ENCODE data around the gene CRIM1.
"Not testable (repeated sequence)": the region's sequence is repeated elsewhere in the genome, so short reads cannot be mapped to it uniquely, and the experiment has no call there.

CRIM1 gene

GRCh38 chr2:36352701-36353100 lies 2.9 kb upstream of the CRIM1 start:
- DNase-seq (ENCODE audit: low read depth), result peak; percentile 89

GRCh38 chr2:36354811-36355150 lies 797 bp upstream of the CRIM1 start:
- peak; percentile 32 for DNase-seq (ENCODE audit: low read depth)

DNA sequence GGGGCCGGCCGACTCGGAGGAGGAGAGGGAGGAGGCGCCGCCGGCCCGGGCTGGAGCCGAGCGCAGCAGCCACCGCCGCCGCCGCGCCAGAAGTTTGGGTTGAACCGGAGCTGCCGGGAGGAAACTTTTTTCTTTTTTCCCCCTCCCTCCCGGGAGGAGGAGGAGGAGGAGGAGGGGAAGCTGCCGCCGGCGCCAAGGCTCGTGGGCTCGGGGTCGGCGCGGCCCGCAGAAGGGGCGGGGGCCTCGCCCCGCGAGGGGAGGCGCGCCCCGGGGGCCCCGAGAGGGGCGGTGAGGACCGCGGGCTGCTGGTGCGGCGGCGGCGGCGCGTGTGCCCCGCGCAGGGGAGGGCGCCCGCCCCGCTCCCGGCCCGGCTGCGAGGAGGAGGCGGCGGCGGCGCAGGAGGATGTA lies 316 bp downstream of the CRIM1 start:
- no peak for DNase-seq (ENCODE audit: low read depth)

- DNase-seq (ENCODE audit: low read depth), result no peak
Measured at GRCh38 chr2:36356298-36356989, 866 bp downstream of the CRIM1 start.

DNA sequence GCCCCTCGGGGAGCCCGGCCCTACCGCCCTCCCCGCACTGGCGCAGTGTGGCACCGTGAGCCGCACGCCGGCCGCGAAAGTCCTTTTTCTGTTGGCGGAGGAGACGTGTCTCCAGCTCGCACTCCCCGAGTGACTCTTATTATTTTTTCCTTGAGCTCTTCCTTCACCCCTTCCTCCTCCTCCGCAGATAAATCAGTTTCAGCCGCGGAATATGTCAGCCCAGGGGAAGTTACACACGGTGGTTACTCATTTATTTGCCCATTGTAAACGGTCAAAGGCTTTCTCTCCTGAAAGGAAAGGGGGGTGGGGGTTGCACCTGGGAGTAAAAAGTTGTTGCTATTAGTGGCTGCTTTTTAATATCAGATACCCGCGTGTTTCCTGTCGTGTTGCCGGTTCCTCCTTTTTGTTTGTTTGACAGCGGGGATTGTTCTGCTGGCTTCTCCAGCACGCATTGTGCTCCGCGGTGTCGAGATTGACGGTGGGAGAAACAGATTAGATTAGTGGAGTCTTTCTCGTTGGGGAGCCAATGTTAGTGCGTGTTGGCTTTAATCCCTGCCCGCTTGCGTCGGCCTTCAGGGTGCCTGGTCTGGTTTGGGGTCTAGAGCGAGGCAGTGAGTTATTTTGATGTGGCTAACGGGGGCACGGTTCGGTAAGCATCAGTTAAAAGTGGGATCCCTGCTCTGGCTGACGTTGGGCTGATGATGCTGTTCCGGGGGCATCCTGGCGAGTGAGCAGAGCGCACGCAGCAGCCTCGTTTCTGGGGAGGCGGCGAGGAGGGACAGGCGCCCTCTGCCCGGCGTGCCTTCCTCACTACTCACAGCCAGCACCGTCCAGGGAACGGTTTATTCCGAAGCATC lies 1.6 kb downstream of the CRIM1 start:
- peak; percentile 70 for DNase-seq (ENCODE audit: low read depth)

GRCh38 chr2:36357847-36358659 lies 2.5 kb downstream of the CRIM1 start:
- DNase-seq (ENCODE audit: low read depth), result peak; percentile 82

- no peak for DNase-seq (ENCODE audit: low read depth)
Measured at GRCh38 chr2:36359067-36359466, 3.5 kb downstream of the CRIM1 start.

DNA sequence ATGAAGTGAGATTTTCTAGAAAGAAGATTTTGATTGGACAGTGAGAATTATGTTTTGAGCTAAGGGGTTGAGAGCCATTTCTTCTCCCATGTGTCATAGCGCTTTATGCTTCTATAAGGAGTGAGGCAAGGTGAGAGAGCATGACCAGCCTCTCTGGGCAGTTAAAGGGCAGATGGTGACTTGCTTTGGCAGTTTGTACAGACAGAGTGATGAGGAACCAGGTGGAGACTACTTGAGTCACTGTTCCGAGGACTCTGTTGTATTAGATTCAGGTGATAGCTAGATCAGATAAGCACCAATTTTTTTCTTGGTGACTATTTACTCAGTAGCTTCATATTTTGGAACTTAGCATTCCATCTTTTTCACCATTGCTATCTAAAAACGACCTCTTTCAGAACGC lies 4.5 kb downstream of the CRIM1 start:
- DNase-seq (ENCODE audit: low read depth), result no peak

DNA sequence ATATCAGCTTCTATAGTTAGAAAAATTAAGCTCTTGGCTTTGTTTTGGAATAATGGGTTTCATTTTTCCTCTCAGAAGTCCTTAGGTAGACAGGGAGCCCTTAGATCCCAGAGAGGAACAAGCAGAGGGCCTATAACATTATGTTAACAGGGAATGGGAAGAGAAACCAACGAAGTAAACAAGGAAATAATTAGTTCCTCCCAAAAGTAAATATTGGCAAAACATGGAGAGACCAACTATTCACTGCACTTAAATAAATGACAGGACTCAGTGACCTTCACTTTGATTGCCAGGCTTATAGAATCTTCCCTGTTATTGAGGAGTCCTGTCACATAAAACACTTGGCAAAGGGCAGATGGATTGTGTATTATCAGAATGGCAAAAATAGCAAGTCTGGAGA lies 5.3 kb downstream of the CRIM1 start:
- no peak for DNase-seq (ENCODE audit: low read depth)

DNA sequence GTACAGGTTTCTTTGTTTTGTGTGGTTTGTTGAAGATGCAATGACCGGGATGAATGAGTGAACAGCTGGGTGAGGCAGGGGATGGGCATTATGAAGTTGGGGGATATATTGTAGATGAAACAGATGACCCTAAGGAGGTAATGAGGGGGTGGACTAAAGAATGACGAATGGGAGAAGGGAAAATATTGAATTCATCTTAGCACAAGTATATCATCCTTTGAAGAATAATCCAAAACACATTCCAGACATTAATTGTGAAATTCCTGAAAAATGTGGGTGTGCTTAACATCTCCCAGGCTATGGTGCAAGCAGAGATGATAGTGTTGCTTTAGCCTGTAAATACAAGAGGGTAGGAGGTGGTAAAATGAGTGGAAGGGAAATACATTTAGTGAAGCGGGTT lies 5.8 kb downstream of the CRIM1 start:
- DNase-seq (ENCODE audit: low read depth), result peak; percentile 92

DNA sequence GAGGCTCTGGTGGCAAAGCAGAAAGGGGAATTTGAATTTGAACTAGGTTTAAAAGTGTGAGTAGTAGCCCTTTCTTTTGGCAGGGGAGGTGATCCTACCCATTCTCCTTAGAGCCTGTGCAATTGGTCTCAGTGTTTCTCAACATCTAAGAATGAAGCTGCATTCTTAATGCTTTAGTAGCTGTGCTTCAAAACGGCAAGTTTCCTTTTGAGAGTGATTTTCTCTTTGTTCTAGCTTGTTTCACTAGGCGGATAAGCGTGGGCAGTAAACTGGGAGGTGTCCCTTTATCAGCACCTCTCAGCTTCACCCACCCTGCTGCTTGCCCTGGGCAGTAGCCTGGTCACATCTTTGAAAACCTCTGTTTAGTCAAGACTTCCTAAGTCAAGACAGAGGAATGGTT lies 6.7 kb downstream of the CRIM1 start:
- peak; percentile 91 for DNase-seq (ENCODE audit: low read depth)

DNA sequence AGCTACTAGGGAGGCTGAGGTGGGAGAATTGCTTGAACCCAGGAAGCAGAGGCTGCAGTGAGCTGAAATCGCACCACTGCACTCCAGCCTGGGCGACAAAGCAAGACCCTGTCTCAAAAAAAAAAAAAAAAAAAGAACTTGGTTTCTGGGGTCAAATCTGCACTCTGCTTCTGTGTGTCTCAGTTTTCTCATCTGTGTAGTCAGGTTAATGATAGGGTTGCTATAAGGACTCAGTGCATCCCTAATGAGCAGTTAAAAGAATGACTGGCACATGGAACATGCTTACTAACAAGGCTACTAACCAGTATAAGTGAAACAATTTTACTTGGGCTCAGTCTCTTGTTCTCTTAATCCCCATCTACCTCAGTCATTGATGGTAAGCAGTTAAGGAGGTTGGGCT lies 7.5 kb downstream of the CRIM1 start:
- DNase-seq (ENCODE audit: low read depth), result not testable (repeated sequence)

DNA sequence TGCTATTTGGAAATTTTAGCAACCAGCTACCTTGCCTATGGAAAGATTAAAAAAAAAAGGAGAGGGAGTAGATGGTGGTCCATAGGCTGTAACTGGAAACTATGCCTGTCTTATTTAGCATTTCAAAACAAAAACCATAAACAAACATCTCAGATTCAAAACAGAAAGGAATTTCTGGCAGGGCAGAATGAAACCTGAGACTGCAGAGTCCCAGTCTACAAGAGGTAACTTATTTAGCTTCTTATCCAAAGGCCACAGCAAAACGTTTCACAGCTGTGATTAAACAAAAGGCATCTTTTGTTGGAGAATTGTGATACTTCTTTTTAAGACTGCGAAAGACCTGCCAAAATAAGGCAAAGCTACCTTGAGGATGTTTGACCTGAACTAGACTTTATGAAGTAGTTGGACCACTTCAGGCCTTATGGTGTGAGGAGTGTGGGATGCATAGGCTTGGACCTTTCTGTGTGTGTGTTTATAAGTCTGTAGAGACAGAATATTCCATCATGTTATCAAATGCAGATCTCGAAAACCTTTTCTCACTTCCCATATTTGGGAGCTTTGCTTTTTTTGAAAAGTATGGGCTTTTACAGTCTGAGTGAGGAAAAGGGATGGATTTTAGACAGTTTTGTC lies 11.0 kb downstream of the CRIM1 start:
- peak; percentile 44 for DNase-seq (ENCODE audit: low read depth)

DNA sequence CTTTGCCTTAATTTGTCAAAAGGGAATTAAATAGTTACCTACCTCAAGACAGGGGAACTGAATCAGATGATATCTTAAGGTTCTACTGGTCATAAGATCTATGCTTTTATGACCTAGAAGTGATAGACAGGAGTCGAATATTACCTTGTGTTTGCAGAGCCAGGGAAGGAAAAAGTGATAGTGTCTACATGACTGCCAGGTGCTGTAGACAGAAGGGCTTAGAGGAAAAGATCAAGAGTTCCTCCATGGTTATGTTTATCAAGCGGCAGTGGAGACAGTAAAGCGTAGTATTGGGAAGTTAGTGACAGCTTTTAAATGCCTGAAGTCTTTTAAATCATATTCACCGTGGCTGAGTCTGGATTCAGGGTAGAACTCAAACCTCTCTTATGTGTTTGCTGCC lies 11.9 kb downstream of the CRIM1 start:
- no peak for DNase-seq (ENCODE audit: low read depth)

- DNase-seq (ENCODE audit: low read depth), result peak; percentile 34
Measured at GRCh38 chr2:36367895-36368353, 12.3 kb downstream of the CRIM1 start.

- DNase-seq (ENCODE audit: low read depth), result no peak
Measured at GRCh38 chr2:36368438-36368837, 12.9 kb downstream of the CRIM1 start.

GRCh38 chr2:36369163-36369562 lies 13.6 kb downstream of the CRIM1 start:
- DNase-seq (ENCODE audit: low read depth), result no peak

DNA sequence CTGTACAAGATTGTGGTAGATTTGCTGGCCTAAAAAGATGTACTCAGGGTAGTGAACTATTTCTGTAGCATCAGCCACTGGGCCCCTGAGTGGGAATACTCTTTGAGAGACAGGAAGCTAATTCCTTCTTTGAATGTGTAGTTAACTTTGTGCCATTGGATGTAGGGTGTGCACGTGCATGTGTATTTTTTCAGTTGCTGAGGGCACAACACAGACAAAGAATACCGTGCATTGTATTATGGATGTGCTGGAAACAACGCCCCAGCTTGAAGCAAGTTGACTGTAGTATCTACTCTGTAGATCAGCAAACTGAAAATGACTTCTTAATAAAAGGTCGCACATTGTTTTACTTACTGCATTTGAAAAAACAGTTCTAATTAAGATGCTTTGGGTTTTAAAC lies 14.1 kb downstream of the CRIM1 start:
- DNase-seq (ENCODE audit: low read depth), result no peak

DNA sequence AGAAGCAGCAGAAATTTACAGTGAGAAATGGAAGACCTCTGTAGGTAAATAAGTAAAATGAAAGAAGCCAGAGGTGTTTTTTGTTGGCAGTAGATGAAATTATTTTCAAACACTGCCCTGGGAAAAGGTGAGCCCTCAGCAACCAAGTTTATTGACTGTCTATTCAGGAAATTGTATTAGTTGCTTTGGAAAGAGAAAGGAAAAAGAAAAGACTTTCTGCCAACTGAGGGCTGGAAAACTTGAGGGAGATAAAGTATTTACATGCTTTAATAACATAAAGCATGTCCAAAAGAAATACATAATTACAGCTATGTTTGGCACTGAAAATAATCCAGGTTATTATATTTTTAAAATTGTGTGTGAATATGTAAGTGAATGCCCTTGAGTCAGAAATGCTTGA lies 14.7 kb downstream of the CRIM1 start:
- no peak for DNase-seq (ENCODE audit: low read depth)

- peak; percentile 43 for DNase-seq (ENCODE audit: low read depth)
Measured at GRCh38 chr2:36371070-36371874, 15.7 kb downstream of the CRIM1 start.

GRCh38 chr2:36371928-36372391 lies 16.4 kb downstream of the CRIM1 start:
- DNase-seq (ENCODE audit: low read depth), result peak; percentile 86

Measured in amniotic epithelial cell (primary cell).